A673 (cell line): ENCODE data around the gene GREB1L. TPM values are rescaled to one million over a fixed set of nuclear protein-coding genes. Genes with fewer than 3 reads are reported as not detected.

Experiments used
- BruUV-seq: library from RNA; stranded (reverse); fragments of 400-500 nt; replicated peaks from 2 replicates; lab custom pipeline; 2021; lab: Mats Ljungman, UMichigan
- CTCF ChIA-PET: fragments of 300-600 bp; sonication (Branson Sonifier 250); formaldehyde crosslinking; loops from one replicate; lab custom pipeline; 2022; ENCODE audit warnings: antibody characterized with exemption; lab: Charles Lee
- POLR2A ChIA-PET: fragments of 300-600 bp; sonication (Branson Sonifier 250); formaldehyde crosslinking; loops from one replicate; lab custom pipeline; 2022; ENCODE audit warnings: antibody characterized with exemption; ENCODE audit not compliant: low non-redundant PET; lab: Charles Lee
- DNase-seq: peaks from one replicate; pipeline ENCODE4 v3.0.0-alpha.2; 2015; ENCODE audit warnings: low spot score
- H3K27ac ChIP-seq: fragments of 200-600 bp; sonication (generic); 2 replicates; pipeline ENCODE4 v1.5.1; 2016; ENCODE audit warnings: mixed run types, low read depth, mild to moderate bottlenecking, mixed read lengths, antibody characterized with exemption, low read length; ENCODE audit not compliant: poor library complexity, severe bottlenecking
- H3K27me3 ChIP-seq: fragments of 200-600 bp; sonication (generic); replicated peaks from 2 replicates; pipeline ENCODE4 v1.6.1; 2017; ENCODE audit warnings: mixed run types, low read depth, mild to moderate bottlenecking, mixed read lengths, antibody characterized with exemption, low read length; ENCODE audit not compliant: insufficient read depth, poor library complexity
- H3K36me3 ChIP-seq: fragments of 200-600 bp; sonication (generic); 2 replicates; pipeline ENCODE4 v1.6.1; 2016; ENCODE audit warnings: mixed run types, mild to moderate bottlenecking, mixed read lengths, antibody characterized with exemption, low read length; ENCODE audit not compliant: insufficient read depth, poor library complexity, severe bottlenecking
- H3K4me1 ChIP-seq: fragments of 200-600 bp; sonication (generic); 2 replicates; pipeline ENCODE4 v1.6.1; 2017; ENCODE audit warnings: mixed run types, mild to moderate bottlenecking, mixed read lengths, antibody characterized with exemption, low read length; ENCODE audit not compliant: insufficient read depth, poor library complexity, severe bottlenecking
- H3K4me3 ChIP-seq: fragments of 200-600 bp; sonication (generic); 2 replicates; pipeline ENCODE4 v1.5.1; 2016; ENCODE audit warnings: low read depth, mixed run types, mild to moderate bottlenecking, mixed read lengths, low read length; ENCODE audit not compliant: poor library complexity, severe bottlenecking
- H3K9me3 ChIP-seq: fragments of 200-600 bp; sonication (generic); 2 replicates; pipeline ENCODE4 v1.6.1; 2016; ENCODE audit warnings: mixed run types, low read depth, mild to moderate bottlenecking, mixed read lengths, antibody characterized with exemption, low read length; ENCODE audit not compliant: poor library complexity, severe bottlenecking
- CTCF ChIP-seq: fragments of 300-800, 200-600 bp; sonication (generic); conservative IDR thresholded peaks from 2 replicates; pipeline ENCODE4 v1.5.1; 2017; ENCODE audit warnings: low read depth, mild to moderate bottlenecking, antibody characterized with exemption, low read length, moderate library complexity, mixed read lengths
- EZH2 ChIP-seq: fragments of 200-600 bp; sonication (generic); IDR thresholded peaks from 2 replicates; pipeline ENCODE4 v1.6.1; 2017; ENCODE audit warnings: borderline replicate concordance, low read depth, mild to moderate bottlenecking, mixed read lengths, antibody characterized with exemption, low read length; ENCODE audit not compliant: poor library complexity, severe bottlenecking
- intact Hi-C: fragments of 100-400 bp; cut with micrococcal nuclease; formaldehyde crosslinking; loops from one replicate; pipeline ENCODE4 v1.10.0; 2022; ENCODE audit not compliant: unreplicated experiment
- total RNA-seq: library from RNA; stranded (reverse); gene quantifications from 2 replicates; pipeline ENCODE4 v1.2.3, GENCODE V29; 2021

The GREB1L gene
- total RNA-seq, 1 experiment from 2014 or later: 0.04 TPM

- intact Hi-C loops: no loop called here
- no peaks in the 10 kb centered on the region for H3K36me3 ChIP-seq
These were observed 267.0 kb downstream of the GREB1L start for GRCh38 chr18:21509062-21509461.

GRCh38 chr18:21513292-21513691 lies 271.3 kb downstream of the GREB1L start:
- DNase-seq: no peak
- POLR2A ChIA-PET: no interaction called here
- Histone ChIP-seq H3K27me3 (no peaks in the 10 kb centered on the region), H3K9me3 (no peaks in the 10 kb centered on the region), H3K4me1 (no peaks in the 10 kb centered on the region), H3K36me3 (no peaks in the 10 kb centered on the region), H3K4me3 (no peak overlapping the region), H3K27ac (no peak overlapping the region)
- intact Hi-C loops: no loop called here
- TF ChIP-seq EZH2: no peak
- TF ChIP-seq CTCF: no peak
- BruUV-seq: no TSS peak
- CTCF ChIA-PET: no interaction called here

More at GRCh38 chr18:21509062-21509461, 267.0 kb downstream of the GREB1L start:
- Histone ChIP-seq H3K9me3 (no peaks in the 10 kb centered on the region), H3K4me1 (no peaks in the 10 kb centered on the region), H3K27ac (no peak overlapping the region), H3K4me3 (no peak overlapping the region), H3K27me3 (no peaks in the 10 kb centered on the region)
- ChIA-PET CTCF (no interaction called here), POLR2A (no interaction called here)
- TF ChIP-seq EZH2: no peak
- peak; percentile 20; the same call in 1 of the 2 replicates for TF ChIP-seq CTCF
- DNase-seq: no peak
- no TSS peak for BruUV-seq

GRCh38 chr18:21513741-21514140 lies 271.7 kb downstream of the GREB1L start:
- H3K4me3 ChIP-seq: no peak overlapping the region
- H3K27me3 ChIP-seq: no peaks in the 10 kb centered on the region
- no peak for TF ChIP-seq CTCF
- no peak for TF ChIP-seq EZH2
- no peak for DNase-seq
- ChIA-PET POLR2A (no interaction called here), CTCF (no interaction called here)
- H3K4me1 ChIP-seq: no peaks in the 10 kb centered on the region
- no peaks in the 10 kb centered on the region for H3K9me3 ChIP-seq
- no peak overlapping the region for H3K27ac ChIP-seq
- no TSS peak for BruUV-seq
- H3K36me3 ChIP-seq: no peaks in the 10 kb centered on the region
- intact Hi-C loops: no loop called here
